ENCODE data around the gene CCR4. TPM values are rescaled to one million over a fixed set of nuclear protein-coding genes. Genes with fewer than 3 reads are reported as not detected.

CCR4 gene
- total and polyA plus RNA-seq, 2 of the 8 experiments (the other 6 are each of a cell fraction or from before 2014, with no cell fraction given) = 0.11 to 0.15 TPM

DNA sequence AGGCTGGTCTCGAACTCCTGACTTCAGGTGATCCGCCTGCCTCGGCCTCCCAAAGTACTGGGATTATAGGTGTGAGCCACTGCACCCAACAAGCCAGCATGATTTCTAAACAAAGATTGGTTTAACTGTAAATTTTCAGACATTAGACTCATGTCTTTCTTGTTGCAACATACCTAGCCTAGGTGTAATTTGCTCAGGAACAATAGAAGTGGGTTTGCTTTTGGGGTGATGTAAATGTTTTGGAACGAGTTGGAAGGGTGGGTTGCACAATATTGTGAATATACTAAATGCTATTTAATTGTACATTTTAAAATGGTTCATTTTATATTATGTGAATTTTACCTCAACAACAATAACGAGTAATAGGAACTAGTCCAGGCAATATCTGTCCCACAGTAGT lies 7.1 kb downstream of the CCR4 start (continued):
- TF ChIP-seq, protein P1, sequence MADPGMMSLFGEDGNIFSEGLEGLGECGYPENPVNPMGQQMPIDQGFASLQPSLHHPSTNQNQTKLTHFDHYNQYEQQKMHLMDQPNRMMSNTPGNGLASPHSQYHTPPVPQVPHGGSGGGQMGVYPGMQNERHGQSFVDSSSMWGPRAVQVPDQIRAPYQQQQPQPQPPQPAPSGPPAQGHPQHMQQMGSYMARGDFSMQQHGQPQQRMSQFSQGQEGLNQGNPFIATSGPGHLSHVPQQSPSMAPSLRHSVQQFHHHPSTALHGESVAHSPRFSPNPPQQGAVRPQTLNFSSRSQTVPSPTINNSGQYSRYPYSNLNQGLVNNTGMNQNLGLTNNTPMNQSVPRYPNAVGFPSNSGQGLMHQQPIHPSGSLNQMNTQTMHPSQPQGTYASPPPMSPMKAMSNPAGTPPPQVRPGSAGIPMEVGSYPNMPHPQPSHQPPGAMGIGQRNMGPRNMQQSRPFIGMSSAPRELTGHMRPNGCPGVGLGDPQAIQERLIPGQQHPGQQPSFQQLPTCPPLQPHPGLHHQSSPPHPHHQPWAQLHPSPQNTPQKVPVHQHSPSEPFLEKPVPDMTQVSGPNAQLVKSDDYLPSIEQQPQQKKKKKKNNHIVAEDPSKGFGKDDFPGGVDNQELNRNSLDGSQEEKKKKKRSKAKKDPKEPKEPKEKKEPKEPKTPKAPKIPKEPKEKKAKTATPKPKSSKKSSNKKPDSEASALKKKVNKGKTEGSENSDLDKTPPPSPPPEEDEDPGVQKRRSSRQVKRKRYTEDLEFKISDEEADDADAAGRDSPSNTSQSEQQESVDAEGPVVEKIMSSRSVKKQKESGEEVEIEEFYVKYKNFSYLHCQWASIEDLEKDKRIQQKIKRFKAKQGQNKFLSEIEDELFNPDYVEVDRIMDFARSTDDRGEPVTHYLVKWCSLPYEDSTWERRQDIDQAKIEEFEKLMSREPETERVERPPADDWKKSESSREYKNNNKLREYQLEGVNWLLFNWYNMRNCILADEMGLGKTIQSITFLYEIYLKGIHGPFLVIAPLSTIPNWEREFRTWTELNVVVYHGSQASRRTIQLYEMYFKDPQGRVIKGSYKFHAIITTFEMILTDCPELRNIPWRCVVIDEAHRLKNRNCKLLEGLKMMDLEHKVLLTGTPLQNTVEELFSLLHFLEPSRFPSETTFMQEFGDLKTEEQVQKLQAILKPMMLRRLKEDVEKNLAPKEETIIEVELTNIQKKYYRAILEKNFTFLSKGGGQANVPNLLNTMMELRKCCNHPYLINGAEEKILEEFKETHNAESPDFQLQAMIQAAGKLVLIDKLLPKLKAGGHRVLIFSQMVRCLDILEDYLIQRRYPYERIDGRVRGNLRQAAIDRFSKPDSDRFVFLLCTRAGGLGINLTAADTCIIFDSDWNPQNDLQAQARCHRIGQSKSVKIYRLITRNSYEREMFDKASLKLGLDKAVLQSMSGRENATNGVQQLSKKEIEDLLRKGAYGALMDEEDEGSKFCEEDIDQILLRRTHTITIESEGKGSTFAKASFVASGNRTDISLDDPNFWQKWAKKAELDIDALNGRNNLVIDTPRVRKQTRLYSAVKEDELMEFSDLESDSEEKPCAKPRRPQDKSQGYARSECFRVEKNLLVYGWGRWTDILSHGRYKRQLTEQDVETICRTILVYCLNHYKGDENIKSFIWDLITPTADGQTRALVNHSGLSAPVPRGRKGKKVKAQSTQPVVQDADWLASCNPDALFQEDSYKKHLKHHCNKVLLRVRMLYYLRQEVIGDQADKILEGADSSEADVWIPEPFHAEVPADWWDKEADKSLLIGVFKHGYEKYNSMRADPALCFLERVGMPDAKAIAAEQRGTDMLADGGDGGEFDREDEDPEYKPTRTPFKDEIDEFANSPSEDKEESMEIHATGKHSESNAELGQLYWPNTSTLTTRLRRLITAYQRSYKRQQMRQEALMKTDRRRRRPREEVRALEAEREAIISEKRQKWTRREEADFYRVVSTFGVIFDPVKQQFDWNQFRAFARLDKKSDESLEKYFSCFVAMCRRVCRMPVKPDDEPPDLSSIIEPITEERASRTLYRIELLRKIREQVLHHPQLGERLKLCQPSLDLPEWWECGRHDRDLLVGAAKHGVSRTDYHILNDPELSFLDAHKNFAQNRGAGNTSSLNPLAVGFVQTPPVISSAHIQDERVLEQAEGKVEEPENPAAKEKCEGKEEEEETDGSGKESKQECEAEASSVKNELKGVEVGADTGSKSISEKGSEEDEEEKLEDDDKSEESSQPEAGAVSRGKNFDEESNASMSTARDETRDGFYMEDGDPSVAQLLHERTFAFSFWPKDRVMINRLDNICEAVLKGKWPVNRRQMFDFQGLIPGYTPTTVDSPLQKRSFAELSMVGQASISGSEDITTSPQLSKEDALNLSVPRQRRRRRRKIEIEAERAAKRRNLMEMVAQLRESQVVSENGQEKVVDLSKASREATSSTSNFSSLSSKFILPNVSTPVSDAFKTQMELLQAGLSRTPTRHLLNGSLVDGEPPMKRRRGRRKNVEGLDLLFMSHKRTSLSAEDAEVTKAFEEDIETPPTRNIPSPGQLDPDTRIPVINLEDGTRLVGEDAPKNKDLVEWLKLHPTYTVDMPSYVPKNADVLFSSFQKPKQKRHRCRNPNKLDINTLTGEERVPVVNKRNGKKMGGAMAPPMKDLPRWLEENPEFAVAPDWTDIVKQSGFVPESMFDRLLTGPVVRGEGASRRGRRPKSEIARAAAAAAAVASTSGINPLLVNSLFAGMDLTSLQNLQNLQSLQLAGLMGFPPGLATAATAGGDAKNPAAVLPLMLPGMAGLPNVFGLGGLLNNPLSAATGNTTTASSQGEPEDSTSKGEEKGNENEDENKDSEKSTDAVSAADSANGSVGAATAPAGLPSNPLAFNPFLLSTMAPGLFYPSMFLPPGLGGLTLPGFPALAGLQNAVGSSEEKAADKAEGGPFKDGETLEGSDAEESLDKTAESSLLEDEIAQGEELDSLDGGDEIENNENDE (IDR thresholded peaks at IDR 0.05; ENCODE audit: insufficient replicate concordance, low read length) = no peak
- no peak for TF ChIP-seq TCF12 (IDR thresholded peaks at IDR 0.05; ENCODE audit: low read depth, low read length)

Measured in H1 (cell line).